ENCODE results near the gene NPRL2. TPM values are rescaled to one million over a fixed set of nuclear protein-coding genes. Genes with fewer than 3 reads are reported as not detected.

Gene NPRL2
- total and polyA plus RNA-seq, 2 of the 13 experiments (the other 11 are each of a cell fraction or from before 2014, with no cell fraction given) = 30.6 to 51.4 TPM

DNA sequence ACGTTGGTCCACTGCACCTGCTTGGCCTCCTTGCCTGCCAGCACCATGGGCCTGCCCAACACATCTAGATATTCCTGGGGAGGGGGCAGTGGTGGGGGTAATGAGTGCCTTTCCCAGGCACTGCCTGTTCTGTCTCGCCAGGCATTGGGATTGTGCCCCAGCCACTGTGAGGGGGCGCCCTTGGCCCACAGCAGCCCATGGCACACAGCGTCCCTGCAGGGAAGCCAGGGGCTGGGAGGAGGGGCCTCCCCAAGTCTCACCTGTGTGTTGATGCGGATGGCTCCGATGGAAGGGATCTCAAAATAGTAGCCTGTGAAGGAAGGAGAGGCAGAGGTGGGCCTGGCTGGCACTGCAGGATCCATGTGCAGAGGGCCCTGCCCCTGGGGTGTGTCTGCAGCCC is 27.4 kb upstream of the NPRL2 start (continued):
- TF ChIP-seq, protein P1, sequence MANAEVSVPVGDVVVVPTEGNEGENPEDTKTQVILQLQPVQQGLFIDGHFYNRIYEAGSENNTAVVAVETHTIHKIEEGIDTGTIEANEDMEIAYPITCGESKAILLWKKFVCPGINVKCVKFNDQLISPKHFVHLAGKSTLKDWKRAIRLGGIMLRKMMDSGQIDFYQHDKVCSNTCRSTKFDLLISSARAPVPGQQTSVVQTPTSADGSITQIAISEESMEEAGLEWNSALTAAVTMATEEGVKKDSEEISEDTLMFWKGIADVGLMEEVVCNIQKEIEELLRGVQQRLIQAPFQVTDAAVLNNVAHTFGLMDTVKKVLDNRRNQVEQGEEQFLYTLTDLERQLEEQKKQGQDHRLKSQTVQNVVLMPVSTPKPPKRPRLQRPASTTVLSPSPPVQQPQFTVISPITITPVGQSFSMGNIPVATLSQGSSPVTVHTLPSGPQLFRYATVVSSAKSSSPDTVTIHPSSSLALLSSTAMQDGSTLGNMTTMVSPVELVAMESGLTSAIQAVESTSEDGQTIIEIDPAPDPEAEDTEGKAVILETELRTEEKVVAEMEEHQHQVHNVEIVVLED (CRISPR knock-in tag; IDR thresholded peaks at IDR 0.05; ENCODE audit: borderline replicate concordance) = no peak

DNA sequence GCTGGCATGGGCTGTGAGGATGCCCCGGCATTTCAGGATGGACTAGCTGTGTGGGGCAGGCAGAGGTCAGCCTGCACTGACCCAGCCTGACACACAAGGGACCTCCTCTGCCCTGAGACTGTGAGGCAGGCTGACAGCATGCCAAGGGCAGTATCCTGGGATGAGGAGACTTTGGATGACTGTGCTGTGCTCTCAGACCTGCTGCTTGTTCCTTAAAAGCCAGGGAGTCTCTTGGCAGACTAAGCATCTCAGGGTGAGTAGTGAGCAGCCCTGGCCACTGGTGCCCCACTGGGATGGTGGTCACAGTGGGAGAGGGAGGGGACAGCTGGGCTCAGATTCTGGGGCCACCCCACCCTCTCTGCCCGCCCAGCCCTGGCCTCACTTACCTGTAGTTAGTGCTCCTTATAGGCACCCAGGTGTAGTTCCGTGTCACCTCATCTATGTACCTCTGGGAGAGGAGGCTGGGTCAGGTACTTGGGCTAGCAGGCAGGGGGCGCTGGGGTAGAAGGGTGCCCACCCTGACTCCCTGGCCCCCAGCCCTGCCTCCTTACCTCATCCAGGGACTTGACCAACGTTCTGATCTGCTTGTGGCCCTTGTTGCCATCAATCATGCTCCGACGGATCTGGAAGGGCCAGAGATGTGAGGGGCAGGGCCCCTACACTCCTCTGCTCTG is 24.8 kb upstream of the NPRL2 start:
- TF ChIP-seq, protein P2, sequence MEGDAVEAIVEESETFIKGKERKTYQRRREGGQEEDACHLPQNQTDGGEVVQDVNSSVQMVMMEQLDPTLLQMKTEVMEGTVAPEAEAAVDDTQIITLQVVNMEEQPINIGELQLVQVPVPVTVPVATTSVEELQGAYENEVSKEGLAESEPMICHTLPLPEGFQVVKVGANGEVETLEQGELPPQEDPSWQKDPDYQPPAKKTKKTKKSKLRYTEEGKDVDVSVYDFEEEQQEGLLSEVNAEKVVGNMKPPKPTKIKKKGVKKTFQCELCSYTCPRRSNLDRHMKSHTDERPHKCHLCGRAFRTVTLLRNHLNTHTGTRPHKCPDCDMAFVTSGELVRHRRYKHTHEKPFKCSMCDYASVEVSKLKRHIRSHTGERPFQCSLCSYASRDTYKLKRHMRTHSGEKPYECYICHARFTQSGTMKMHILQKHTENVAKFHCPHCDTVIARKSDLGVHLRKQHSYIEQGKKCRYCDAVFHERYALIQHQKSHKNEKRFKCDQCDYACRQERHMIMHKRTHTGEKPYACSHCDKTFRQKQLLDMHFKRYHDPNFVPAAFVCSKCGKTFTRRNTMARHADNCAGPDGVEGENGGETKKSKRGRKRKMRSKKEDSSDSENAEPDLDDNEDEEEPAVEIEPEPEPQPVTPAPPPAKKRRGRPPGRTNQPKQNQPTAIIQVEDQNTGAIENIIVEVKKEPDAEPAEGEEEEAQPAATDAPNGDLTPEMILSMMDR (CRISPR knock-in tag; IDR thresholded peaks at IDR 0.05) = peak; percentile 46; the same call in 1 of the 2 replicates
- no peak for TF ChIP-seq EZH2 (conservative IDR thresholded peaks at IDR 0.05; ENCODE audit: low read depth, low read length)
- 15% methylated on average over 4 of the region's 7 CpGs for WGBS (ENCODE audit: low lambda C conversion rate)
- DNase-seq (ENCODE audit: low spot score) = no peak
- CTCF ChIA-PET (ENCODE audit: low intra/inter-chr PET ratio, low total read pairs) = no interaction called here
- in situ Hi-C loops (cut with HindIII; ENCODE audit: extremely low pct_ligation_motif_present, low pct_unique_long_range_greater_than_20kb) = no loop called here
- no peaks in the 10 kb centered on the region for H3K9me3 ChIP-seq (ENCODE audit: low read length)
- H3K4me1 ChIP-seq (ENCODE audit: insufficient read depth, low read length) = peaks cover 15% of the 10 kb centered on the region
- BruUV-seq (replicated peaks) = no TSS peak
- H3K27me3 ChIP-seq (ENCODE audit: control insufficient read depth in 1 of 2, insufficient read depth in 2 of 2, low read length in 2 of 2) = peaks cover 8 to 33% of the 10 kb centered on the region in 2 experiments; a peak in 4 of 5 replicates
- H3K79me2 ChIP-seq (ENCODE audit: insufficient read depth, low read length) = no peaks in the 10 kb centered on the region
- no peaks in the 10 kb centered on the region for H4K20me1 ChIP-seq (ENCODE audit: insufficient read depth, low read length)
- no peak overlapping the region for H3K9ac ChIP-seq (ENCODE audit: insufficient read depth, low read depth, low read length)
- no peak overlapping the region for H3K4me3 ChIP-seq (replicated peaks in 1 of 3; ENCODE audit: insufficient read depth in 1 of 3, low read depth in 2 of 3, low read length in 3 of 3)
- intact Hi-C loops (cut with micrococcal nuclease; ENCODE audit: unreplicated experiment) = no loop called here
- H3K4me2 ChIP-seq (ENCODE audit: low read depth, low read length) = no peak overlapping the region
- no peaks in the 10 kb centered on the region for H3K36me3 ChIP-seq (replicated peaks in 1 of 2; ENCODE audit: control insufficient read depth in 1 of 2, insufficient read depth in 2 of 2, low read length in 2 of 2)
- FAIRE-seq = no peak
- peak; percentile 30 for ATAC-seq
- H3K27ac ChIP-seq (ENCODE audit: extremely low read length, insufficient read depth, low read length) = no peak overlapping the region
- POLR2A ChIA-PET = no interaction called here
- no peak overlapping the region for H2AFZ ChIP-seq (ENCODE audit: low read length)

All from HepG2 (cell line).